ENCODE data around the gene CHMP6.

Gene CHMP6

GRCh38 chr17:80949451-80950421 lies 41.9 kb upstream of the CHMP6 start:
- Histone ChIP-seq H3K27me3 (ENCODE audit: control insufficient read depth, insufficient read depth, low read length) (no peaks in the 10 kb centered on the region), H3K9me3 (ENCODE audit: control insufficient read depth, insufficient read depth, low read depth, low read length) (no peaks in the 10 kb centered on the region), H3K9ac (ENCODE audit: low read length) (no peak overlapping the region), H3K4me1 (ENCODE audit: control insufficient read depth, insufficient read depth, low read length) (no peaks in the 10 kb centered on the region), H3K27ac (ENCODE audit: low read depth, low read length) (no peak overlapping the region), H3K36me3 (ENCODE audit: control insufficient read depth, insufficient read depth, low read length) (peaks cover 36% of the 10 kb centered on the region), H3K4me3 (ENCODE audit: low read depth, low read length) (no peak overlapping the region)

- Histone ChIP-seq H3K9ac (ENCODE audit: low read length) (no peak overlapping the region), H3K4me3 (ENCODE audit: low read depth, low read length) (no peak overlapping the region), H3K36me3 (ENCODE audit: control insufficient read depth, insufficient read depth, low read length) (peaks cover 35% of the 10 kb centered on the region), H3K4me1 (ENCODE audit: control insufficient read depth, insufficient read depth, low read length) (no peaks in the 10 kb centered on the region), H3K27me3 (ENCODE audit: control insufficient read depth, insufficient read depth, low read length) (no peaks in the 10 kb centered on the region), H3K9me3 (ENCODE audit: control insufficient read depth, insufficient read depth, low read depth, low read length) (no peaks in the 10 kb centered on the region), H3K27ac (ENCODE audit: low read depth, low read length) (no peak overlapping the region)
Measured at GRCh38 chr17:80950466-80951120, 41.0 kb upstream of the CHMP6 start.

GRCh38 chr17:80951121-80952090 lies 40.2 kb upstream of the CHMP6 start:
- no peaks in the 10 kb centered on the region for H3K9me3 ChIP-seq (ENCODE audit: control insufficient read depth, insufficient read depth, low read depth, low read length)
- H3K4me1 ChIP-seq (ENCODE audit: control insufficient read depth, insufficient read depth, low read length) = no peaks in the 10 kb centered on the region
- H3K36me3 ChIP-seq (ENCODE audit: control insufficient read depth, insufficient read depth, low read length) = peaks cover 27% of the 10 kb centered on the region
- H3K9ac ChIP-seq (ENCODE audit: low read length) = peak overlapping the region; percentile 11
- no peak overlapping the region for H3K4me3 ChIP-seq (ENCODE audit: low read depth, low read length)
- no peaks in the 10 kb centered on the region for H3K27me3 ChIP-seq (ENCODE audit: control insufficient read depth, insufficient read depth, low read length)
- H3K27ac ChIP-seq (ENCODE audit: low read depth, low read length) = no peak overlapping the region

- Histone ChIP-seq H3K9ac (ENCODE audit: low read length) (no peak overlapping the region), H3K9me3 (ENCODE audit: control insufficient read depth, insufficient read depth, low read depth, low read length) (no peaks in the 10 kb centered on the region), H3K4me1 (ENCODE audit: control insufficient read depth, insufficient read depth, low read length) (no peaks in the 10 kb centered on the region), H3K36me3 (ENCODE audit: control insufficient read depth, insufficient read depth, low read length) (peaks cover 19% of the 10 kb centered on the region; the same call in 1 of the 2 replicates), H3K4me3 (ENCODE audit: low read depth, low read length) (no peak overlapping the region), H3K27me3 (ENCODE audit: control insufficient read depth, insufficient read depth, low read length) (no peaks in the 10 kb centered on the region), H3K27ac (ENCODE audit: low read depth, low read length) (no peak overlapping the region)
Measured at GRCh38 chr17:80952291-80952690, 39.4 kb upstream of the CHMP6 start.

GRCh38 chr17:80953471-80954315 lies 37.9 kb upstream of the CHMP6 start:
- Histone ChIP-seq H3K4me1 (ENCODE audit: control insufficient read depth, insufficient read depth, low read length) (no peaks in the 10 kb centered on the region), H3K27me3 (ENCODE audit: control insufficient read depth, insufficient read depth, low read length) (no peaks in the 10 kb centered on the region), H3K9ac (ENCODE audit: low read length) (no peak overlapping the region), H3K4me3 (ENCODE audit: low read depth, low read length) (no peak overlapping the region), H3K36me3 (ENCODE audit: control insufficient read depth, insufficient read depth, low read length) (peaks cover 14% of the 10 kb centered on the region; the same call in 1 of the 2 replicates), H3K27ac (ENCODE audit: low read depth, low read length) (no peak overlapping the region), H3K9me3 (ENCODE audit: control insufficient read depth, insufficient read depth, low read depth, low read length) (no peaks in the 10 kb centered on the region)

GRCh38 chr17:80955078-80955477 lies 36.6 kb upstream of the CHMP6 start:
- no peak overlapping the region for H3K4me3 ChIP-seq (ENCODE audit: low read depth, low read length)

DNA sequence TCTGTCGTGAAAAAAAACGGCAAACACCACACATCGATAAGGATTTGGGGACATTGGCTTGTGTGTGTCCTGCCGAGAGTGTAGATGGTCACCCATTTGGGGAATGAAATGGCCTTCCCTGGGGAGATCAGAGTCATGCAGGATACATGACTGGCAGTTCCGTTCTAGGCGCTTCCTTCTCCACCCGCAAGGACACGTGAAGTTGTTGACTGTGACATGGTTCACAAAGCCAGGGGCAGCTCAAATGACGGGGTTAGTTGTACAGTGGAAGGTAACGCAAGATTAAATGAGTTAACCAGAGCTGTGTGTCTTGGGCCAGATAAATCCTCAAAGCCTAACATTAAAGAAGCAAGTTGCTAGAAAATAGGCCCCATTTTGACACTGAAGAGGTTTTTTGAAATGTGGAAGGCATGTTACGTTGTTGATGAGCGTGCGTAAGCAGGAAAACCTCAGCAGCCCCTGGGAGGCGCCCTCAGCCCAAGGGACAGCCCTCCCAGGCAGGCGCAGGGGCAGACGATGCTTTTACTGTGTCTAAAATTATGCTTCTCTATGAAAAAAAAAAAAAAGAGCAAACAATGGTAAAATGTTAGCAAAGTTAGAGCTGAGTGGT lies 35.9 kb upstream of the CHMP6 start:
- H3K27ac ChIP-seq (ENCODE audit: low read depth, low read length) = no peak overlapping the region
- H3K9me3 ChIP-seq (ENCODE audit: control insufficient read depth, insufficient read depth, low read depth, low read length) = no peaks in the 10 kb centered on the region
- H3K4me3 ChIP-seq (ENCODE audit: low read depth, low read length) = no peak overlapping the region
- no peaks in the 10 kb centered on the region for H3K27me3 ChIP-seq (ENCODE audit: control insufficient read depth, insufficient read depth, low read length)
- H3K4me1 ChIP-seq (ENCODE audit: control insufficient read depth, insufficient read depth, low read length) = no peaks in the 10 kb centered on the region
- no peak overlapping the region for H3K9ac ChIP-seq (ENCODE audit: low read length)
- H3K36me3 ChIP-seq (ENCODE audit: control insufficient read depth, insufficient read depth, low read length) = peaks cover 12% of the 10 kb centered on the region; the same call in 1 of the 2 replicates

More at GRCh38 chr17:80955078-80955477, 36.6 kb upstream of the CHMP6 start:
- Histone ChIP-seq H3K27ac (ENCODE audit: low read depth, low read length) (no peak overlapping the region), H3K9me3 (ENCODE audit: control insufficient read depth, insufficient read depth, low read depth, low read length) (no peaks in the 10 kb centered on the region), H3K4me1 (ENCODE audit: control insufficient read depth, insufficient read depth, low read length) (no peaks in the 10 kb centered on the region), H3K27me3 (ENCODE audit: control insufficient read depth, insufficient read depth, low read length) (no peaks in the 10 kb centered on the region), H3K36me3 (ENCODE audit: control insufficient read depth, insufficient read depth, low read length) (peaks cover 12% of the 10 kb centered on the region; the same call in 1 of the 2 replicates), H3K9ac (ENCODE audit: low read length) (no peak overlapping the region)

GRCh38 chr17:80956321-80957190 lies 35.1 kb upstream of the CHMP6 start:
- Histone ChIP-seq H3K27ac (ENCODE audit: low read depth, low read length) (no peak overlapping the region), H3K9ac (ENCODE audit: low read length) (no peak overlapping the region), H3K27me3 (ENCODE audit: control insufficient read depth, insufficient read depth, low read length) (no peaks in the 10 kb centered on the region), H3K9me3 (ENCODE audit: control insufficient read depth, insufficient read depth, low read depth, low read length) (no peaks in the 10 kb centered on the region), H3K4me1 (ENCODE audit: control insufficient read depth, insufficient read depth, low read length) (no peaks in the 10 kb centered on the region), H3K36me3 (ENCODE audit: control insufficient read depth, insufficient read depth, low read length) (peaks cover 6% of the 10 kb centered on the region; the same call in 1 of the 2 replicates), H3K4me3 (ENCODE audit: low read depth, low read length) (no peak overlapping the region)

DNA sequence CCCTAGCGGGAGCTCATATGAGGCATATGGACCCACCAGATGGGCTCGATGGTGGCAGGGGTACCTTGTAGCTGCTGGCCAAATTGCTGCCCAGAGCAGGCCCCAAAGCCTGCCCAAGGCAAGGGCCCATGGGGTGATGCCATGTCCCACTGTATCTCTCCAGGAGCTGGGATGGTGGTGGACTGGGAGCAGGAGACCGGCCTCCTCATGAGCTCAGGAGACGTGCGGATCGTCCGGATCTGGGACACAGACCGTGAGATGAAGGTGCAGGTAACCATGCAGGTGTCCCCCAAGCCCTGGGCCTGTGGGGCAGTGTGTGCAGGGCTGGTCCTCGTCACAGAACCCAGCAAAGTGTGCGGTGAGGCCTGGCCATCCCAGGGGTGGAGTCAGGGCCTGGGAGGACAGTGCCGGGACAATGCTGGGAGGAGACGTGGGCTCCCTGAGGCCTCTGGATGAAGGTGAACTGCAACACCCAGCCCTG lies 34.1 kb upstream of the CHMP6 start:
- H3K27ac ChIP-seq (ENCODE audit: low read depth, low read length) = no peak overlapping the region
- H3K4me1 ChIP-seq (ENCODE audit: control insufficient read depth, insufficient read depth, low read length) = no peaks in the 10 kb centered on the region
- H3K36me3 ChIP-seq (ENCODE audit: control insufficient read depth, insufficient read depth, low read length) = no peaks in the 10 kb centered on the region; the same call in 1 of the 2 replicates
- H3K9me3 ChIP-seq (ENCODE audit: control insufficient read depth, insufficient read depth, low read depth, low read length) = no peaks in the 10 kb centered on the region
- no peak overlapping the region for H3K4me3 ChIP-seq (ENCODE audit: low read depth, low read length)
- H3K27me3 ChIP-seq (ENCODE audit: control insufficient read depth, insufficient read depth, low read length) = no peaks in the 10 kb centered on the region
- no peak overlapping the region for H3K9ac ChIP-seq (ENCODE audit: low read length)

Data from HUES6 (cell line).